ENCODE results near the gene PCBP3. TPM values are rescaled to one million over a fixed set of nuclear protein-coding genes. Genes with fewer than 3 reads are reported as not detected.

PCBP3 gene
- total RNA-seq, 2 experiments from 2014 or later: 3.4 to 3.8 TPM

DNA sequence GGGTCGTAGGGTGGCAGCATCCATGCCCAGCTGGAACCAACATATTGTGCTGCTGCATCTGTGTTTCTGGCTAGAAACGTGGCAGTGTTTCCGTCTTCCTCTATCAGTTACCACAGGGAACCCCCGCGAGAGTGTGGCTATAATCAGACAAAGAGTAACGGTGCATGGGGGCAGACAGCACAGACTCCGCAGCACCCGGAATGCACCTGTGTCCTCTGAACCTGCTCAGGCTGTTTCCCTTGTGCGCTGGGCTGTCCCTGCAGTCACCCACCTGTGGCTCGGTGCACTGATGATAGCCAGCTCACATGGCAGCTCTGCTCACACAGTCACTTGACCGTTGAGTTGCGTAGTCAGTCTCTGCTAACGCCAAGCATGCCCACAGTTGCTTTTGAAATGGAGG is 11.4 kb upstream of the PCBP3 start:
- CTCF ChIA-PET: no interaction called here
- no peaks in the 10 kb centered on the region for H3K36me3 ChIP-seq (ENCODE audit: insufficient read depth, low read length)
- peaks cover 12% of the 10 kb centered on the region for H3K4me1 ChIP-seq (ENCODE audit: insufficient read depth, low read length)
- POLR2A ChIA-PET: no interaction called here
- ATAC-seq (ENCODE audit: poor library complexity) (peak; percentile 77), DNase-seq (no peak)
- TF ChIP-seq, protein P1, sequence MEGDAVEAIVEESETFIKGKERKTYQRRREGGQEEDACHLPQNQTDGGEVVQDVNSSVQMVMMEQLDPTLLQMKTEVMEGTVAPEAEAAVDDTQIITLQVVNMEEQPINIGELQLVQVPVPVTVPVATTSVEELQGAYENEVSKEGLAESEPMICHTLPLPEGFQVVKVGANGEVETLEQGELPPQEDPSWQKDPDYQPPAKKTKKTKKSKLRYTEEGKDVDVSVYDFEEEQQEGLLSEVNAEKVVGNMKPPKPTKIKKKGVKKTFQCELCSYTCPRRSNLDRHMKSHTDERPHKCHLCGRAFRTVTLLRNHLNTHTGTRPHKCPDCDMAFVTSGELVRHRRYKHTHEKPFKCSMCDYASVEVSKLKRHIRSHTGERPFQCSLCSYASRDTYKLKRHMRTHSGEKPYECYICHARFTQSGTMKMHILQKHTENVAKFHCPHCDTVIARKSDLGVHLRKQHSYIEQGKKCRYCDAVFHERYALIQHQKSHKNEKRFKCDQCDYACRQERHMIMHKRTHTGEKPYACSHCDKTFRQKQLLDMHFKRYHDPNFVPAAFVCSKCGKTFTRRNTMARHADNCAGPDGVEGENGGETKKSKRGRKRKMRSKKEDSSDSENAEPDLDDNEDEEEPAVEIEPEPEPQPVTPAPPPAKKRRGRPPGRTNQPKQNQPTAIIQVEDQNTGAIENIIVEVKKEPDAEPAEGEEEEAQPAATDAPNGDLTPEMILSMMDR (IDR thresholded peaks at IDR 0.05): no peak
- no peaks in the 10 kb centered on the region for H3K9me3 Mint-ChIP-seq
- H3K4me1 Mint-ChIP-seq (ENCODE audit: low read depth): peaks cover 22% of the 10 kb centered on the region
- peaks cover 0 to 6% of the 10 kb centered on the region in 2 experiments for H3K9me3 ChIP-seq (ENCODE audit: control insufficient read depth in 1 of 2, insufficient read depth in 1 of 2, low read length in 2 of 2)
- peak overlapping the region; percentile 28 for H3K27ac Mint-ChIP-seq
- H3K27ac ChIP-seq (ENCODE audit: low read depth in 1 of 2, low read length in 2 of 2): no peak overlapping the region
- intact Hi-C loops (cut with DNase I, micrococcal nuclease): no loop called here
- no peak overlapping the region for H3K4me3 ChIP-seq (ENCODE audit: low read length)
- H3K27me3 ChIP-seq (ENCODE audit: control insufficient read depth in 1 of 2, insufficient read depth in 2 of 2, low read length in 2 of 2): peaks cover 0 to 3% of the 10 kb centered on the region in 2 experiments
- no peaks in the 10 kb centered on the region for H3K36me3 Mint-ChIP-seq (ENCODE audit: low read depth)
- no peaks in the 10 kb centered on the region for H3K27me3 Mint-ChIP-seq
- H3K4me3 Mint-ChIP-seq: no peak overlapping the region

DNA sequence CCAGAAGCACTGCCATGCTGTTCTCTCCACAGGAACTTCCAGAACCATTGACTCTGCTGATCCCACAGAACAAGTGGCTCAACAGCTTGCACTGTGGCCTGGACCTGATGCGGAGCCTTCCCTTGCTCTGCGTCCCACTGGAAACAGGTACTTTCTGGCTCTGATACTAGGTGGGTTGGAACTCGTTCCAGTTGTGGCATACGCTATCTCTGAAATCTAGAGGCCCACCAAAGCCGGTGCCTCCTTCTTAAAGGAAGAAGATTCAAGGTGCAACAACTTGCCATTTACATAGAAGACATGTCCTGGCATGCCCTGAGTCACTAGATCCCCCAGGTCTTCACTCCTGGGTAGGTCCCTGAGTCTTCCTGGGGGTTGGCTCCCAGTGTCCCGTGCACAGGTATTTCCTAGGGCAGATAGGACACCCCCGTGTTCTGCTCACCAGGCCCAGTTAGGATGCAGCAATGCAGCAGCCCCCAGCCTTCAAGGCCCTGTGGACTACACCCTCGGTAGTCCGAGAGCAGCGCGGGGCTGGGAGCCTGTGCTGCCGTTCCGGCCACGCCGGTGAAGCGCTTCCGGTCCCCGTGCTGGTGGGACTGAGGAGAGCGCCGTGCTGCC is 10.8 kb upstream of the PCBP3 start:
- ChIA-PET POLR2A (no interaction called here), CTCF (no interaction called here)
- peaks cover 0 to 6% of the 10 kb centered on the region in 2 experiments for H3K9me3 ChIP-seq (ENCODE audit: control insufficient read depth in 1 of 2, insufficient read depth in 1 of 2, low read length in 2 of 2)
- intact Hi-C loops (cut with DNase I, micrococcal nuclease): no loop called here
- H3K9me3 Mint-ChIP-seq: no peaks in the 10 kb centered on the region
- H3K36me3 Mint-ChIP-seq (ENCODE audit: low read depth): no peaks in the 10 kb centered on the region
- H3K27me3 Mint-ChIP-seq: no peaks in the 10 kb centered on the region
- H3K4me1 Mint-ChIP-seq (ENCODE audit: low read depth): peaks cover 22% of the 10 kb centered on the region
- DNase-seq (no peak), ATAC-seq (ENCODE audit: poor library complexity) (no peak)
- H3K27ac ChIP-seq (ENCODE audit: low read depth in 1 of 2, low read length in 2 of 2): no peak overlapping the region
- no peak overlapping the region for H3K4me3 ChIP-seq (ENCODE audit: low read length)
- no peaks in the 10 kb centered on the region for H3K36me3 ChIP-seq (ENCODE audit: insufficient read depth, low read length)
- H3K27ac Mint-ChIP-seq: no peak overlapping the region
- TF ChIP-seq, protein P1 (IDR thresholded peaks at IDR 0.05): no peak
- H3K4me3 Mint-ChIP-seq: no peak overlapping the region
- peaks cover 0 to 3% of the 10 kb centered on the region in 2 experiments for H3K27me3 ChIP-seq (ENCODE audit: control insufficient read depth in 1 of 2, insufficient read depth in 2 of 2, low read length in 2 of 2)
- H3K4me1 ChIP-seq (ENCODE audit: insufficient read depth, low read length): peaks cover 12% of the 10 kb centered on the region

DNA sequence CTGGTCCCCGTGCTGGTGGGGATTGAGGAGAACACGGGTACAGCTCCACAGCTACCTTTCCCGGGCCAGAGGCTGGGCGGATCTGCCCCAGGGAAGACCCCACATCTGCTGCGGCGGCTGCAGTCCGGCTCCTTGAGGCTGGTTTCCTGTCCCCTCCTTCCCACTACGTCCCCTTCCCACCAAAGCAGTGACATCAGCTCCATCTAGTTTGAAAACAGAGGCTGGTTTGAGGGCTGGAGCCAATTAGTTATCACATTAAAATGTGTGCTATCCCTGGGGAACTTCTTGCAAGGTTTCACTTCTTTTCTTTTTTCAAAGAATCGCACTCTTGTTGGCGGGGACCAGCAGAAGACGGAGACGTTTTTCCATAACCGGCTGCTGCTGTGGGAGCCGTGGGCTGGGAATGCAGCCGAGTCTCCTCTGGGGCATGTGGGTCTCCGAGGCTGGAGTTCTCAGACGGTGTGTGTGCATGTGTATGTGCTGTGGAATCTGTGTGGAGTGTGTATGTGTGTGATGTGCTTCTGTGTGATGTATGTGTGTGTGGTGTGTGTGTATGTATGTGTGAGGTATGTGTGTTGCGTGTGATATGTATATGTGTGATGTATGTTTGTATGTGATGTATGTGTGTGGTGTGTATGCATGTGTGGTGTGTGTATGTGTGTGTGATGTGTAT is 8.9 kb upstream of the PCBP3 start:
- CTCF ChIA-PET: no interaction called here
- no peaks in the 10 kb centered on the region for H3K36me3 Mint-ChIP-seq (ENCODE audit: low read depth)
- H3K27ac ChIP-seq (ENCODE audit: low read depth in 1 of 2, low read length in 2 of 2): no peak overlapping the region
- H3K27me3 ChIP-seq (ENCODE audit: control insufficient read depth in 1 of 2, insufficient read depth in 2 of 2, low read length in 2 of 2): peaks cover 0 to under 1% of the 10 kb centered on the region in 2 experiments
- ATAC-seq (ENCODE audit: poor library complexity) (no peak), DNase-seq (no peak)
- H3K9me3 Mint-ChIP-seq: no peaks in the 10 kb centered on the region
- no peak overlapping the region for H3K4me3 ChIP-seq (ENCODE audit: low read length)
- peaks cover 13% of the 10 kb centered on the region for H3K4me1 ChIP-seq (ENCODE audit: insufficient read depth, low read length)
- H3K27ac Mint-ChIP-seq: no peak overlapping the region
- no peaks in the 10 kb centered on the region for H3K36me3 ChIP-seq (ENCODE audit: insufficient read depth, low read length)
- POLR2A ChIA-PET: interaction anchor here (0.8 kb wide), 1 partner anchor 30 kb away, joined by 3 read pairs; no protein-coding TSS in a partner anchor
- peaks cover 0 to under 1% of the 10 kb centered on the region in 2 experiments for H3K9me3 ChIP-seq (ENCODE audit: control insufficient read depth in 1 of 2, insufficient read depth in 1 of 2, low read length in 2 of 2)
- TF ChIP-seq, protein P1 (IDR thresholded peaks at IDR 0.05): no peak
- no peaks in the 10 kb centered on the region for H3K27me3 Mint-ChIP-seq
- peaks cover 26% of the 10 kb centered on the region for H3K4me1 Mint-ChIP-seq (ENCODE audit: low read depth)
- intact Hi-C loops (cut with DNase I, micrococcal nuclease): no loop called here
- no peak overlapping the region for H3K4me3 Mint-ChIP-seq

Data from CD4-positive, alpha-beta T cell (primary cell).